AG10803 (cell line): ENCODE measurements around the gene ADARB2.
"Not testable (repeated sequence)": the region's sequence is repeated elsewhere in the genome, so short reads cannot be mapped to it uniquely, and the experiment has no call there.

Source experiments
- DNase-seq: peaks from one replicate; pipeline ENCODE4 v3.0.0; 2010; ENCODE audit warnings: low read depth
- H3K4me3 ChIP-seq: 2 replicates; pipeline ENCODE4 v1.5.1; 2011; ENCODE audit warnings: mild to moderate bottlenecking, low read length, control low read depth
- CTCF ChIP-seq: conservative IDR thresholded peaks from 2 replicates; pipeline ENCODE4 v1.5.1; 2011; ENCODE audit warnings: mild to moderate bottlenecking, low read length, control low read depth, inconsistent platforms

The ADARB2 gene

DNA sequence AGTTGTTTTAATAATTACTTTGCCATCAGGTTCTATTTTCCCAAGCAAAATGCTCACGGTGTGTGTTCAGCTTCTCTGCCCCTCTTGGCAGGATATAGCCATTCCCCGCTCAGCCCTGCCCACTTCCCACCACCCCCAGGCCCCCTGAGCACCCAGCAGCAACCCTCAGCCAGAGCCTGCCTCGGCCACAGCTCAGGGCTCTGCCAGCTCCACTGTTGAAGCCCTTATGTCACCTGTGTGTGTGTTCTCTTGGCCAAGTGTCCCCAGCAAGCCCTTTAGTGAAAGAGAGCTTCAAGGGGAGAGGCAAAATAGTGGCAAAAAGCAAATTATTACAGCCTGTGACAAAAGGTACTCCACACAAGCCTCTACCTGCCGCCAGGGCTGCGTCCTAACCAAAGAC is 275.3 kb downstream of the ADARB2 start:
- no peak for DNase-seq
- H3K4me3 ChIP-seq: no peak overlapping the region
- no peak for TF ChIP-seq CTCF

GRCh38 chr10:1461016-1461415 is 276.3 kb downstream of the ADARB2 start:
- no peak for TF ChIP-seq CTCF
- no peak for DNase-seq
- H3K4me3 ChIP-seq: no peak overlapping the region

- not testable (repeated sequence) for DNase-seq
These were observed 277.7 kb downstream of the ADARB2 start for GRCh38 chr10:1459664-1460063.

GRCh38 chr10:1454951-1455350 is 282.4 kb downstream of the ADARB2 start:
- TF ChIP-seq CTCF: no peak
- no peak overlapping the region for H3K4me3 ChIP-seq
- no peak for DNase-seq

More at GRCh38 chr10:1459664-1460063, 277.7 kb downstream of the ADARB2 start:
- not testable (repeated sequence) for H3K4me3 ChIP-seq

GRCh38 chr10:1454428-1454827 is 282.9 kb downstream of the ADARB2 start:
- no peak overlapping the region for H3K4me3 ChIP-seq
- TF ChIP-seq CTCF: no peak
- no peak for DNase-seq

GRCh38 chr10:1452777-1453176 is 284.5 kb downstream of the ADARB2 start:
- TF ChIP-seq CTCF: no peak
- no peak overlapping the region for H3K4me3 ChIP-seq

GRCh38 chr10:1451941-1452340 is 285.4 kb downstream of the ADARB2 start:
- DNase-seq: no peak
- no peak for TF ChIP-seq CTCF
- H3K4me3 ChIP-seq: no peak overlapping the region

More at GRCh38 chr10:1452777-1453176, 284.5 kb downstream of the ADARB2 start:
- DNase-seq: no peak

DNA sequence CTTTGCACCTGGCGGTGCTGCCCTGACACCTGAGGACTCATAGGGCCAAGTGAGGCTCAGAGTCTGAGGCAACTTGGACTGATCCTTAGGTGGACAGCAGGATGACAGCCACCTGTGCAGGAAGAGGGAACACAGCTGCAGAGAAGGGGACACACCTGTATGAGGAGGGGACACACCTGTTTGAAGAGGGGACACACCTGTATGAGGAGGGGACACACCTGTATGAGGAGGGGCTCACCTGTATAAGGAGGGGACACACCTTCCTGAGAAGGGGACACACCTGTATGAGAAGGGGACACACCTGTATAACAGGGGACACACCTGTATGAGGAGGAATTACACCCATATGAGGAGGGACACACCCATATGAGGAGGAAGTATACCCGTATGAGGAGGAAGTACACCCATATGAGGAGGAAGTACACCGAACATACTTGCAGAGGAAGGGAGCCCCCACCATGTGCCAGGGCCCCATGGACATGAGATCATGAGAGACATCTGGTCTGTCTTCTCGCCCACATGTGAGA is 285.9 kb downstream of the ADARB2 start:
- H3K4me3 ChIP-seq: no peak overlapping the region
- TF ChIP-seq CTCF: no peak
- DNase-seq: no peak
